CD1c-positive myeloid dendritic cell (primary cell): ENCODE results near the gene GM2A.
"Not testable (repeated sequence)": the region's sequence is repeated elsewhere in the genome, so short reads cannot be mapped to it uniquely, and the experiment has no call there.

Experiments
- DNase-seq: peaks from one replicate; pipeline ENCODE4 v3.0.0-alpha.2; 2016; ENCODE audit errors: extremely low spot score

GM2A gene

GRCh38 chr5:151251621-151252020, 1.4 kb upstream of the GM2A start:
- no peak for DNase-seq

GRCh38 chr5:151253605-151253950, 593 bp downstream of the GM2A start:
- peak; percentile 48 for DNase-seq

- DNase-seq: no peak
Measured at GRCh38 chr5:151254556-151254955, 1.6 kb downstream of the GM2A start.

- DNase-seq: not testable (repeated sequence)
Measured at GRCh38 chr5:151254990-151255389, 2.0 kb downstream of the GM2A start.

- peak; percentile 84 for DNase-seq
Measured at GRCh38 chr5:151255621-151256286, 2.8 kb downstream of the GM2A start.

GRCh38 chr5:151257731-151258181, 4.8 kb downstream of the GM2A start:
- peak; percentile 81 for DNase-seq

- DNase-seq: peak; percentile 92
Measured at GRCh38 chr5:151258201-151258611, 5.2 kb downstream of the GM2A start.

- DNase-seq: peak; percentile 63
Measured at GRCh38 chr5:151258816-151259215, 5.8 kb downstream of the GM2A start.

GRCh38 chr5:151259931-151260330, 6.9 kb downstream of the GM2A start:
- no peak for DNase-seq

- no peak for DNase-seq
Measured at GRCh38 chr5:151262532-151262931, 9.5 kb downstream of the GM2A start.

GRCh38 chr5:151264113-151264512, 11.1 kb downstream of the GM2A start:
- DNase-seq: peak; percentile 50

- no peak for DNase-seq
Measured at GRCh38 chr5:151267491-151268260, 14.7 kb downstream of the GM2A start.

- peak; percentile 80 for DNase-seq
Measured at GRCh38 chr5:151270599-151270998, 17.6 kb downstream of the GM2A start.

GRCh38 chr5:151271336-151271735, 18.4 kb downstream of the GM2A start:
- peak; percentile 47 for DNase-seq

- DNase-seq: no peak
Measured at GRCh38 chr5:151274666-151275065, 21.7 kb downstream of the GM2A start.

- DNase-seq: no peak
Measured at GRCh38 chr5:151275803-151276202, 22.8 kb downstream of the GM2A start.

- DNase-seq: no peak
Measured at GRCh38 chr5:151278845-151279244, 25.9 kb downstream of the GM2A start.

- no peak for DNase-seq
Measured at GRCh38 chr5:151280443-151280842, 27.5 kb downstream of the GM2A start.

GRCh38 chr5:151281001-151281639, 28.1 kb downstream of the GM2A start:
- no peak for DNase-seq

GRCh38 chr5:151283120-151283825, 30.3 kb downstream of the GM2A start:
- no peak for DNase-seq

GRCh38 chr5:151284392-151284967, 31.5 kb downstream of the GM2A start:
- peak; percentile 9 for DNase-seq

GRCh38 chr5:151285683-151286082, 32.7 kb downstream of the GM2A start:
- DNase-seq: no peak
